Neural crest cell (in vitro differentiated cells): Measurements from ENCODE around the gene GSTP1. TPM values are rescaled to one million over a fixed set of nuclear protein-coding genes. Genes with fewer than 3 reads are reported as not detected.

ENCODE experiments used
- DNase-seq: peaks from one replicate; pipeline ENCODE4 v3.0.0; 2021; ENCODE audit warnings: low read depth, mixed read lengths, low spot score
- H3K27ac Mint-ChIP-seq: one replicate; pipeline ENCODE4 v1.8.0; 2021; ENCODE audit warnings: mild to moderate bottlenecking, mixed read lengths; ENCODE audit not compliant: unreplicated experiment
- H3K27me3 Mint-ChIP-seq: 2 replicates; pipeline ENCODE4 v1.8.0; 2021; ENCODE audit warnings: low read depth, mild to moderate bottlenecking, mixed read lengths
- H3K36me3 Mint-ChIP-seq: 2 replicates; pipeline ENCODE4 v1.8.0; 2021; ENCODE audit warnings: low read depth, mild to moderate bottlenecking, mixed read lengths
- H3K4me1 Mint-ChIP-seq: 2 replicates; pipeline ENCODE4 v1.8.0; 2021; ENCODE audit warnings: mixed read lengths
- H3K4me3 Mint-ChIP-seq: one replicate; pipeline ENCODE4 v1.8.0; 2021; ENCODE audit warnings: mild to moderate bottlenecking, mixed read lengths
- H3K9me3 Mint-ChIP-seq: 2 replicates; pipeline ENCODE4 v1.8.0; 2021; ENCODE audit warnings: mixed read lengths
- CTCF ChIP-seq: fragments of 200-600 bp; sonication (generic); conservative IDR thresholded peaks from 2 replicates; pipeline ENCODE4 v1.5.0; 2021; ENCODE audit warnings: antibody characterized with exemption, mild to moderate bottlenecking
- total RNA-seq: library from RNA; stranded (reverse); gene quantifications from 2 replicates; pipeline ENCODE4 v1.2.1, GENCODE V29; 2021

Gene GSTP1
- total RNA-seq, 1 donor from 2014 or later: 780 TPM

GRCh38 chr11:67577951-67578350, 5.7 kb upstream of the GSTP1 start:
- H3K4me3 Mint-ChIP-seq: no peak overlapping the region
- H3K36me3 Mint-ChIP-seq: no peaks in the 10 kb centered on the region
- H3K27me3 Mint-ChIP-seq: peaks cover 72% of the 10 kb centered on the region
- DNase-seq: no peak
- no peaks in the 10 kb centered on the region for H3K9me3 Mint-ChIP-seq
- peaks cover 22% of the 10 kb centered on the region for H3K4me1 Mint-ChIP-seq
- no peak overlapping the region for H3K27ac Mint-ChIP-seq
- no peak for TF ChIP-seq CTCF

GRCh38 chr11:67581469-67581868, 2.1 kb upstream of the GSTP1 start:
- DNase-seq: no peak

GRCh38 chr11:67582011-67582410, 1.6 kb upstream of the GSTP1 start:
- Mint-ChIP-seq H3K4me1 (peaks cover 47% of the 10 kb centered on the region), H3K27ac (no peak overlapping the region), H3K27me3 (peaks cover 50% of the 10 kb centered on the region), H3K9me3 (no peaks in the 10 kb centered on the region), H3K36me3 (no peaks in the 10 kb centered on the region), H3K4me3 (peak overlapping the region; percentile 80)
- no peak for DNase-seq
- no peak for TF ChIP-seq CTCF

More at GRCh38 chr11:67581469-67581868, 2.1 kb upstream of the GSTP1 start:
- peaks cover 43% of the 10 kb centered on the region for H3K4me1 Mint-ChIP-seq
- H3K27me3 Mint-ChIP-seq: peaks cover 54% of the 10 kb centered on the region
- H3K4me3 Mint-ChIP-seq: peak overlapping the region; percentile 58
- H3K36me3 Mint-ChIP-seq: no peaks in the 10 kb centered on the region
- H3K27ac Mint-ChIP-seq: no peak overlapping the region
- no peaks in the 10 kb centered on the region for H3K9me3 Mint-ChIP-seq
- TF ChIP-seq CTCF: no peak

GRCh38 chr11:67584205-67584880, 731 bp downstream of the GSTP1 start:
- H3K27me3 Mint-ChIP-seq: peaks cover 36% of the 10 kb centered on the region
- peak; percentile 33 for DNase-seq
- H3K4me1 Mint-ChIP-seq: peaks cover 47% of the 10 kb centered on the region
- H3K4me3 Mint-ChIP-seq: peak overlapping the region; percentile 89
- peaks cover 6% of the 10 kb centered on the region for H3K36me3 Mint-ChIP-seq
- no peaks in the 10 kb centered on the region for H3K9me3 Mint-ChIP-seq
- H3K27ac Mint-ChIP-seq: peak overlapping the region; percentile 96
- no peak for TF ChIP-seq CTCF

GRCh38 chr11:67584881-67585873, 1.6 kb downstream of the GSTP1 start:
- no peak for DNase-seq
- H3K36me3 Mint-ChIP-seq: peaks cover 6% of the 10 kb centered on the region
- H3K9me3 Mint-ChIP-seq: no peaks in the 10 kb centered on the region
- TF ChIP-seq CTCF: no peak
- peaks cover 28% of the 10 kb centered on the region for H3K27me3 Mint-ChIP-seq
- peaks cover 47% of the 10 kb centered on the region for H3K4me1 Mint-ChIP-seq
- peak overlapping the region; percentile 89 for H3K4me3 Mint-ChIP-seq
- peak overlapping the region; percentile 47 for H3K27ac Mint-ChIP-seq
